Stimulated activated CD8-positive, alpha-beta memory T cell treated with anti-CD3 and anti-CD28 coated beads, Interleukin-7, amount 100 ng/mL, for 48 hours (primary cell): ENCODE data around the gene BCL2L15.
"Not testable (repeated sequence)": the region's sequence is repeated elsewhere in the genome, so short reads cannot be mapped to it uniquely, and the experiment has no call there.

Experiments used
- DNase-seq, 2 donors: peaks; one replicate each; pipeline ENCODE4 v3.0.0-alpha.2; 2020; ENCODE audit warnings: low read depth in 1 of 2; ENCODE audit errors: extremely low read depth in 1 of 2

The BCL2L15 gene

GRCh38 chr1:113872219-113872935, 15.0 kb downstream of the BCL2L15 start:
- DNase-seq, result no peak

GRCh38 chr1:113871597-113872113, 15.7 kb downstream of the BCL2L15 start, which contains the start of gene PTPN22:
Gene PTPN22, minus strand, starts transcription at chr1:113871712.
- peak; percentile 49 to 86 for DNase-seq

GRCh38 chr1:113870778-113871177, 16.6 kb downstream of the BCL2L15 start:
- no peak for DNase-seq

DNA sequence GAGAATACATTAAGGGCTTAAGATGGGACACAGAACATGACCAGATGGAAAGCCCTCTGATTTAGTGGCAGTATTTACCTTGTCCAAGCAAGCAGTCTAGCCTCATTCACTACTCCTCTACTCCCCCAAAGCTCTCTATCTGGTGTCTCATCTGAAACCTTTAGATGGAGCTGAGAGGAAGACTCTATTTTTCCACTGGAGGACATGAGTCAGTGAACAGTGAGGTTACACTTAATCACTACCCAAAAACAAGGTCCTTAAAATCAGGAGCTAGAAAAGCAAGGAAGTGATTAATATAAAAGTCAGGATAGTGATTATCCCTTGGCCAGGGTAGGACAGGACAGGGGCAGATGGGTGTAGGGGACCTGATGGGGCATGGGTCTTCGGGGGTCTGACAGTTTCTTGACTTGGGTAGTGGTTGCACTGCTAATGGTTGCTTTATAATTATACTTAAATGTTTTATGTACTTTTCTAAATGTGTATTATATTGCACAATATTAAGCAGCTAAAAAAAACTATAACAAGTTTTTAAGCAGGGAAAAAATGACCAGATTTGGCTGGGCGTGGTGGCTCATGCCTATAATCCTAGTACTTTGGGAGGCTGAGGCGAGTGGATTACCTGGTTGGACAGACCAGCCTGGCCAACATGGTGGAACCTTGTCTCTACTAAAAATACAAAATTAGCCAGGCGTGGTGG, 18.8 kb downstream of the BCL2L15 start:
- no peak for DNase-seq

DNA sequence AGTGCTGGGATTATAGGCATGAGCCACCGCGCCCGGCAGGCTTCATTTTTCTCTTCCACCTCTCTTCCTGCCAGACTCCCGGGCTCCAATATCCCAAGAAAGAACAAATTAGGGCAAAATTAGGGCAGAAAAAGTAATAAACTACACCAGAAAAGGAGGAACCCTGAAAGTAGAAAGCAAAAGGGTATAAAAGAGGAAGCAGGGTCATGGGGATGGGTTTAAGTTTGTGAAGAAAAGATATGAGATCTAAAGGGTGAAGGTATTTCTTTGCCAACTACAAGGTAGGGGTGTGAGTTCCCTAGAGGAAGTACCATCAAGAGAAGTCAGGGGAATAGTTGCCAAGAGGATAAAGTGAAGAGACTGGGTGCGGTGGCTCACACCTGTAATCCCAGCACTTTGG, 25.7 kb downstream of the BCL2L15 start:
- no peak for DNase-seq

DNA sequence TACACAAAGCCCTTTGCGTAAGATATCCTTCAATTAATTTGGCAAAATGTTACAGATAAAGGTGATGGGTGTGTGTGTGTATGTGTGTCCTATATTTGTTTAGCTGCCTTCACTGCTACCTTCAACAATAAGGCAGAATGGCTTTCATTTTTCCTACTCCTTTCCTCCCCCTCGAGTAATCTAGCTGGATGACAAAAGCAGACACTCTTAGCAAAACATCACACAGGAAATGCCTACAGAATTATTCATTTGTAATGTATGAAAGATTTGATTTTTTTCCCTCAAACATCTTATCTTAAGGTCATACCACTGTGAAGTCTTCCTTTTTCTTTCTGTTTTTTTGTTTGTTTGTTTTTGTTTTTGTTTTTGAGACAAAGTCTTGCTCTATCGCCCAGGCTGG, 26.5 kb downstream of the BCL2L15 start:
- DNase-seq, result no peak

- no peak for DNase-seq
Measured at GRCh38 chr1:113859478-113860175, 27.8 kb downstream of the BCL2L15 start.

GRCh38 chr1:113858982-113859381, 28.4 kb downstream of the BCL2L15 start:
- DNase-seq, result no peak

DNA sequence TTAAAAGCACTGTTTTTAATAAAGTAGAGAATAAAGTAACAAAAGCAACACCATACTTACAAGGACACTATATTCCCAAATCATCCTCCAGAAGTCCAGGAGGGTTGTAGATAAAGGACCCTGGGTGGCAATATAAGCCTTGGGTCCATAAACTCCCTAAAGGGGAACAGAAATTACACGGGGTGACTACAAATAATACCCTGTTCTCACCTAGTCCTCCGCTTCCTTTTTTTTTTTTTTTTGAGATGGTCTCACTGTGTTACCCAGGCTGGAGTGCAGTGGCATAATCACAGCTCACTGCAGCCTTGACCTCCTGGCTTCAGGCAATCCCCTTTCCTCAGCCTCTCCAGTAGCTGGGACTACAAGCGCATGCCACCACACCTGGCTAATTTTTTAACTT, 29.0 kb downstream of the BCL2L15 start:
- DNase-seq, result no peak

DNA sequence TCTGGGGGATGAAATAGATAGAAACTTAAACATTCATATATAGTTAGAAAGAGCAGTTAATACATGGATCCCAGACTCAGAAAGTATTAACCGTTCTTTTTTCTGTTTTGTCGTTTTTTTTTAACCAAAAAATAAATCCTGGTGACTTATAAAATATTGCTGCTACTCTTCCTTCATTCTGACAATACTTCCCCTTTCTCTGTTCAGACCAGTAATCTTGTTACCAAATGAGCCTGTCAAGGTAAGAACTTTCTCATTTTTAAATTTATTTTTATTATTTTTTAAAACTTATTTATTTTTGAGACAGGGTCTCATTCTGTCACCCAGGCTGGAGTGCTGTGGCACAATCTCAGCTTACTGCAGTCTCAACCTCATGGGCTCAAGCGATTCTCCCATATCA, 29.6 kb downstream of the BCL2L15 start:
- no peak for DNase-seq

- DNase-seq, result no peak
Measured at GRCh38 chr1:113856401-113856790, 31.0 kb downstream of the BCL2L15 start.

DNA sequence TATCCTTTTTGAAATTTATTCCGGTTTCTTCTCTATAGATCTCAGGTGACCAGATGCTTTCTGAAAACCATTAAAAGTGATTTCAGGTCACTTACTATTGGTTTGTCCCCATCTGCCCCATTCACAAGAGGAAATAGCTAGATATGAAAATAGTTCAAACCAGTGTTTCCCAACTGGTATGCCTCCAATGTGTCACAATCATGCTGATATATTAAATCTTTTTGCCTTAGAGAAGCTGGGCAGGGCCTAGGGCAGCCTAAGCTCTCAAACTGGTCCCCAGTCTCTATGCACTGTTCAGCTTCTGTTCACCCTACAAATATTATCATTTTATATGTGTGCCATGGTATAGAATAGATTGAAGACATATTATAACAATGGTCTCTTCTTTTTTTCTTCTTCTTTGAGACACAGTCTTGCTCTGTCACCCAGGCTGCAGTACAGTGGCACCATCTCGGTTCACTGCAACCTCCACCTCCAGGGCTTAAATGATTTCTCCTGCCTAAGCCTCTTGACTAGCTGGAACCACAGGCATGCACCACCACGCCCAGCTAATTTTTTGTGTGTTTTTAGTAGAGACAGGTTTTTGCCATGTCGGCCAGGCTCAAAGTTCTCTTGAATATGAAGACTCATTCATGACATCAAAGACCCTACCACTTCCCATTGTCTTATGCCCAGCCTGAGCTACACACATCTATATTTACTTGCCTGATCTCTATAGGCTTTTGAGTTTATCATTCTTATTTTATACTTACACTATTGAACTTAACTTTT, 31.6 kb downstream of the BCL2L15 start:
- no peak for DNase-seq

- DNase-seq, result no peak
Measured at GRCh38 chr1:113854234-113854633, 33.1 kb downstream of the BCL2L15 start.

GRCh38 chr1:113852694-113853093, 34.7 kb downstream of the BCL2L15 start:
- DNase-seq, result not testable (repeated sequence)

- no peak for DNase-seq
Measured at GRCh38 chr1:113850127-113850796, 37.1 kb downstream of the BCL2L15 start.

GRCh38 chr1:113849072-113849471, 38.3 kb downstream of the BCL2L15 start:
- DNase-seq, result no peak

- no peak for DNase-seq
Measured at GRCh38 chr1:113846391-113847035, 40.9 kb downstream of the BCL2L15 start.

- DNase-seq, result no peak
Measured at GRCh38 chr1:113836534-113836933, 50.8 kb downstream of the BCL2L15 start.

DNA sequence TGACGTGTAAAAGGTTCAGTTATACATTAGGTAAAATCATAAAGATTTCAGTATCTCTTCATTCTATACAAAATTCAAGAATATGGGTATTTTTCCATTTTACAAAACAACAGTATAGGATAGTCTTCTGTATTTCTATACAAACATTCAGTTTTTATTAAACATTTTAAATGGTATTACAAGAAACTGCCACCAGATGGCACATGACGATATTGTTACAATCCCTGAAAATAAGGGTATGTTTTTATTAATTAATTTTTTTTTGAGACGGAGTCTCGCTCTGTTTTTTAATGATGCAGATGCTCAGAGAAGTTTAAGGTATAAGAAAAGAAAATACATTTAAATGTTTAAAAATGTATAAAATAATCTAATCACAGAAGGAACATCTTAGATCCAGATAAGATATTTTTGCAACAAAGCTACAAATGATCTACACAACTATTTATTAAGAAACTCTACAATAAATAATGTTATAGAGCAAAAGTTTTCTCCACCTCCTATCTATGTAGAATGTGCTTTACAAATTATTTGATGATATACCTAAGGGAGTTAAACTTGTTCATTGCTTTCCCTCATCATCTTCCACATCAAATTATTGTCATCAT, 51.6 kb downstream of the BCL2L15 start:
- DNase-seq, result no peak
